CD4-positive, alpha-beta T cell treated with Interleukin-6 at 100 ng/mL for 8 hours (primary cell): ENCODE data around the gene GGA2.
A peak's percentile ranks its signal among the peaks of the same experiment; 100 is the strongest.
"Not testable (repeated sequence)": the region's sequence is repeated elsewhere in the genome, so short reads cannot be mapped to it uniquely, and the experiment has no call there.

Experiments
- DNase-seq: peaks from one replicate; pipeline ENCODE4 v3.0.0-alpha.2; 2020; ENCODE audit warnings: mixed read lengths, low spot score

The GGA2 gene

GRCh38 chr16:23476289-23476688 lies 34.0 kb downstream of the GGA2 start:
- no peak for DNase-seq

GRCh38 chr16:23469814-23470213 lies 40.5 kb downstream of the GGA2 start:
- no peak for DNase-seq

GRCh38 chr16:23466162-23466885 lies 44.0 kb downstream of the GGA2 start:
- DNase-seq, result no peak

GRCh38 chr16:23465179-23465578 lies 45.1 kb downstream of the GGA2 start:
- DNase-seq, result no peak

- DNase-seq, result no peak
Observed at GRCh38 chr16:23464196-23464595, 46.1 kb downstream of the GGA2 start.

- not testable (repeated sequence) for DNase-seq
Observed at GRCh38 chr16:23462994-23463393, 47.3 kb downstream of the GGA2 start.

- no peak for DNase-seq
Observed at GRCh38 chr16:23453338-23454052, 56.8 kb downstream of the GGA2 start.

- DNase-seq, result peak; percentile 80
Observed at GRCh38 chr16:23452572-23453337, 57.5 kb downstream of the GGA2 start, which contains the start of gene COG7. COG7 (minus strand) TSS chr16:23453189; CDS start chr16:23452994, 195 bp downstream.

- no peak for DNase-seq
Observed at GRCh38 chr16:23452221-23452571, 58.1 kb downstream of the GGA2 start.

GRCh38 chr16:23448392-23448791 lies 61.9 kb downstream of the GGA2 start:
- DNase-seq, result no peak

- DNase-seq, result not testable (repeated sequence)
Observed at GRCh38 chr16:23437542-23437941, 72.8 kb downstream of the GGA2 start.

- DNase-seq, result no peak
Observed at GRCh38 chr16:23436951-23437350, 73.3 kb downstream of the GGA2 start.

GRCh38 chr16:23435500-23435899 lies 74.8 kb downstream of the GGA2 start:
- DNase-seq, result peak; percentile 53

GRCh38 chr16:23434380-23434779 lies 75.9 kb downstream of the GGA2 start:
- DNase-seq, result peak; percentile 53

GRCh38 chr16:23433261-23433920 lies 76.9 kb downstream of the GGA2 start:
- no peak for DNase-seq

- no peak for DNase-seq
Observed at GRCh38 chr16:23432176-23433128, 77.8 kb downstream of the GGA2 start.

GRCh38 chr16:23428351-23428750 lies 81.9 kb downstream of the GGA2 start:
- no peak for DNase-seq

- DNase-seq, result no peak
Observed at GRCh38 chr16:23424292-23424958, 85.9 kb downstream of the GGA2 start.

GRCh38 chr16:23423496-23424049 lies 86.7 kb downstream of the GGA2 start:
- DNase-seq, result no peak

GRCh38 chr16:23420011-23420410 lies 90.3 kb downstream of the GGA2 start:
- no peak for DNase-seq
